Liver (tissue), 9 donors: ENCODE results near the gene LDB3. TPM values are rescaled to one million over a fixed set of nuclear protein-coding genes. Genes with fewer than 3 reads are reported as not detected.

Experiments
- DNase-seq: peaks from one replicate; pipeline ENCODE4 v3.0.0-alpha.2; 2017; ENCODE audit warnings: low spot score
- H3K27ac ChIP-seq, 2 donors: one replicate each; pipeline ENCODE4 v1.7.0; 2013; ENCODE audit warnings: inconsistent platforms in 2 of 2, low read length in 2 of 2, control low read depth in 1 of 2, low read depth in 1 of 2, mild to moderate bottlenecking in 1 of 2
- H3K27me3 ChIP-seq, 4 donors: one replicate each; pipeline versions ENCODE4 v1.6.1 to v1.7.0; 2013; ENCODE audit warnings: low read length in 3 of 4, inconsistent platforms in 1 of 4, mild to moderate bottlenecking in 1 of 4, moderate library complexity in 1 of 4; ENCODE audit not compliant: control insufficient read depth in 4 of 4, insufficient read depth in 4 of 4
- H3K36me3 ChIP-seq, 4 donors: one replicate each; pipeline versions ENCODE4 v1.6.1 to v1.7.0; 2013; ENCODE audit warnings: low read length in 3 of 4, mild to moderate bottlenecking in 3 of 4, low read depth in 1 of 4, moderate library complexity in 1 of 4; ENCODE audit not compliant: control insufficient read depth in 4 of 4, insufficient read depth in 3 of 4
- H3K4me1 ChIP-seq, 4 donors: one replicate each; pipeline versions ENCODE4 v1.6.1 to v1.7.0; 2013; ENCODE audit warnings: low read length in 3 of 4, mild to moderate bottlenecking in 3 of 4, moderate library complexity in 1 of 4; ENCODE audit not compliant: control insufficient read depth in 4 of 4, insufficient read depth in 4 of 4
- H3K4me3 ChIP-seq, 3 donors: one replicate each; pipeline versions ENCODE4 v1.6.1 to v1.7.0; 2013; ENCODE audit warnings: low read length in 3 of 3, control low read depth in 1 of 3, low read depth in 1 of 3, mild to moderate bottlenecking in 1 of 3
- H3K9ac ChIP-seq, 2 donors: one replicate each; pipeline ENCODE4 v1.7.0; 2013; ENCODE audit warnings: low read length in 2 of 2, mild to moderate bottlenecking in 2 of 2, moderate library complexity in 2 of 2, control low read depth in 1 of 2, low read depth in 1 of 2
- H3K9me3 ChIP-seq, 4 donors: one replicate each; pipeline versions ENCODE4 v1.6.1 to v1.7.0; 2013; ENCODE audit warnings: low read length in 3 of 4; ENCODE audit not compliant: control insufficient read depth in 4 of 4
- ATF3 ChIP-seq: IDR thresholded peaks from 2 replicates; pipeline ENCODE4 v1.6.1; 2016; ENCODE audit warnings: antibody characterized with exemption
- EGR1 ChIP-seq, 2 donors: IDR thresholded peaks; 2 replicates each; pipeline ENCODE4 v1.6.1; 2016 to 2018; ENCODE audit warnings: antibody characterized with exemption in 2 of 2, low read depth in 2 of 2
- FOXA1 ChIP-seq: IDR thresholded peaks from 2 replicates; pipeline ENCODE4 v1.6.1; 2016; ENCODE audit warnings: antibody characterized with exemption
- FOXA2 ChIP-seq: IDR thresholded peaks from 2 replicates; pipeline ENCODE4 v1.6.1; 2016; ENCODE audit warnings: antibody characterized with exemption
- GABPA ChIP-seq, 2 donors: IDR thresholded peaks in 1 of 2; conservative IDR thresholded peaks in 1 of 2; 2 replicates each; pipeline ENCODE4 v1.6.1; 2016; ENCODE audit warnings: antibody characterized with exemption in 2 of 2, mild to moderate bottlenecking in 1 of 2, moderate library complexity in 1 of 2
- HNF4A ChIP-seq, 2 donors: conservative IDR thresholded peaks; 2 replicates each; pipeline ENCODE4 v1.6.1; 2016; ENCODE audit warnings: antibody characterized with exemption in 2 of 2, mild to moderate bottlenecking in 2 of 2
- HNF4G ChIP-seq: IDR thresholded peaks from 2 replicates; pipeline ENCODE4 v1.6.1; 2016; ENCODE audit warnings: antibody characterized with exemption
- JUND ChIP-seq, 2 donors: IDR thresholded peaks; 2 replicates each; pipeline ENCODE4 v1.6.1; 2016; ENCODE audit warnings: antibody characterized with exemption in 2 of 2
- NR2F2 ChIP-seq: IDR thresholded peaks from 2 replicates; pipeline ENCODE4 v1.6.1; 2016; ENCODE audit warnings: antibody characterized with exemption
- RAD21 ChIP-seq, 2 donors: IDR thresholded peaks; 2 replicates each; pipeline ENCODE4 v1.6.1; 2016; ENCODE audit warnings: antibody characterized with exemption in 2 of 2, mild to moderate bottlenecking in 2 of 2
- REST ChIP-seq: IDR thresholded peaks from 2 replicates; pipeline ENCODE4 v1.6.1; 2016; ENCODE audit warnings: antibody characterized with exemption, mild to moderate bottlenecking
- RXRA ChIP-seq, 2 donors: IDR thresholded peaks; 2 replicates each; pipeline ENCODE4 v1.6.1; 2017 to 2018; ENCODE audit warnings: antibody characterized with exemption in 2 of 2, mild to moderate bottlenecking in 1 of 2
- SP1 ChIP-seq: IDR thresholded peaks from 2 replicates; pipeline ENCODE4 v1.6.1; 2018; ENCODE audit warnings: antibody characterized with exemption, mild to moderate bottlenecking
- TAF1 ChIP-seq: conservative IDR thresholded peaks from 2 replicates; pipeline ENCODE4 v1.6.1; 2016; ENCODE audit warnings: antibody characterized with exemption, mild to moderate bottlenecking
- YY1 ChIP-seq: IDR thresholded peaks from 2 replicates; pipeline ENCODE4 v1.6.1; 2016; ENCODE audit warnings: antibody characterized with exemption, mild to moderate bottlenecking
- WGBS: extraction: QIAGEN DNeasy Blood & Tissue Kit; methylation state at CpG from one replicate; pipeline ENCODE4 v1.1.7; 2013; 5-methylcytosine and 5-hydroxymethylcytosine counted together
- polyA plus RNA-seq, 2 donors: library from polyadenylated mRNA; stranded (reverse) in 1 of 2; unstranded in 1 of 2; fragments of 200-250 nt in 1 of 2; fragments of >200 nt in 1 of 2; fragmentation: Nextera tagmentation in 1 of 2; extraction: Ambion mirVana in 1 of 2; gene quantifications; one replicate each; pipeline versions ENCODE4 v1.2.1 to v1.2.3, GENCODE V29; 2013 to 2015
- total RNA-seq, 2 donors: library from RNA; depleted of rRNA; stranded (reverse); fragments of >200 nt; gene quantifications; one replicate each; pipeline ENCODE4 v1.2.3, GENCODE V29; 2014
- TF ChIP-seq, protein P1 (sequence below): IDR thresholded peaks from 2 replicates; pipeline ENCODE4 v1.6.1; 2016; ENCODE audit warnings: antibody characterized with exemption
- TF ChIP-seq, protein P2 (sequence below): IDR thresholded peaks from 2 replicates; pipeline ENCODE4 v1.6.1; 2016; ENCODE audit warnings: antibody characterized with exemption
- donor health status: healthy.
- donor health status: healthy.
- donor health status: healthy.
- donor health status: healthy.
- donor health status: healthy.

LDB3 gene
- total and polyA plus RNA-seq, 4 donors, result 0.09 to 0.42 (median 0.15) TPM; not detected in 1

DNA sequence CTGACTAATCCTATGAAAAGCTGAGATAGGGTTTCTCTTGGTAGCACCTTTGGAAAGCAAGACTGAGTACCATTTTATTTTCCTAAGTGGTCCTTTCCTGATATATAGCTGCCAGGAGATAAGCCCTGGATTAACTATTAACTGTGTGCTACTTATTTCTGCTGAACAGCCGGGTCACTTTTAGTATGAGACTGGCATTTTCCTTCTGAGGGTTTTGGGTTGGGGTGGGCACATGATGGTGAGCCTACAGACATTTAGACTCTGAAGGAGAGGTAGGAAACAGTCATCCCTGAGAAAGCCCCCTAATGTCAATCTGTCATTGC lies 58.3 kb downstream of the LDB3 start:
- TF ChIP-seq EGR1 (IDR thresholded peaks at IDR 0.05; ENCODE audit: low read depth in 2 of 2) (no peak), REST (no peak), HNF4A (conservative IDR thresholded peaks at IDR 0.05) (no peak), JUND (IDR thresholded peaks at IDR 0.05) (no peak), RAD21 (IDR thresholded peaks at IDR 0.05) (no peak), SP1 (no peak), GABPA (IDR thresholded peaks at IDR 0.05 in 1 of 2, conservative IDR thresholded peaks at IDR 0.05 in 1 of 2) (no peak), YY1 (no peak), ATF3 (no peak), HNF4G (no peak), RXRA (IDR thresholded peaks at IDR 0.05) (no peak), TAF1 (no peak), FOXA1 (no peak), NR2F2 (no peak), FOXA2 (no peak)
- TF ChIP-seq, protein P1, sequence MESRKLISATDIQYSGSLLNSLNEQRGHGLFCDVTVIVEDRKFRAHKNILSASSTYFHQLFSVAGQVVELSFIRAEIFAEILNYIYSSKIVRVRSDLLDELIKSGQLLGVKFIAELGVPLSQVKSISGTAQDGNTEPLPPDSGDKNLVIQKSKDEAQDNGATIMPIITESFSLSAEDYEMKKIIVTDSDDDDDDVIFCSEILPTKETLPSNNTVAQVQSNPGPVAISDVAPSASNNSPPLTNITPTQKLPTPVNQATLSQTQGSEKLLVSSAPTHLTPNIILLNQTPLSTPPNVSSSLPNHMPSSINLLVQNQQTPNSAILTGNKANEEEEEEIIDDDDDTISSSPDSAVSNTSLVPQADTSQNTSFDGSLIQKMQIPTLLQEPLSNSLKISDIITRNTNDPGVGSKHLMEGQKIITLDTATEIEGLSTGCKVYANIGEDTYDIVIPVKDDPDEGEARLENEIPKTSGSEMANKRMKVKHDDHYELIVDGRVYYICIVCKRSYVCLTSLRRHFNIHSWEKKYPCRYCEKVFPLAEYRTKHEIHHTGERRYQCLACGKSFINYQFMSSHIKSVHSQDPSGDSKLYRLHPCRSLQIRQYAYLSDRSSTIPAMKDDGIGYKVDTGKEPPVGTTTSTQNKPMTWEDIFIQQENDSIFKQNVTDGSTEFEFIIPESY, result no peak
- TF ChIP-seq, protein P2, sequence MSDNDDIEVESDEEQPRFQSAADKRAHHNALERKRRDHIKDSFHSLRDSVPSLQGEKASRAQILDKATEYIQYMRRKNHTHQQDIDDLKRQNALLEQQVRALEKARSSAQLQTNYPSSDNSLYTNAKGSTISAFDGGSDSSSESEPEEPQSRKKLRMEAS, result no peak
- Histone ChIP-seq H3K36me3 (no peaks in the 10 kb centered on the region), H3K4me3 (no peak overlapping the region), H3K9ac (no peak overlapping the region), H3K27me3 (no peaks in the 10 kb centered on the region), H3K9me3 (no peaks in the 10 kb centered on the region), H3K4me1 (peaks cover 7 to 16% (median 12%) of the 10 kb centered on the region in 4 donors), H3K27ac (no peak overlapping the region)
- DNase-seq, result no peak
- 40% methylated on average over 1 of the region's 1 CpG for WGBS

- no peak overlapping the region for H3K4me3 ChIP-seq
- no peak overlapping the region for H3K27ac ChIP-seq
- TF ChIP-seq HNF4A (conservative IDR thresholded peaks at IDR 0.05) (no peak), TAF1 (no peak), NR2F2 (no peak), HNF4G (no peak), YY1 (no peak), SP1 (no peak), RAD21 (IDR thresholded peaks at IDR 0.05) (no peak)
- TF ChIP-seq, protein P2, result no peak
- no peak for DNase-seq
- H3K36me3 ChIP-seq, result no peaks in the 10 kb centered on the region
- whole genome bisulfite sequencing, result 89% methylated on average over 6 of the region's 6 CpGs
- H3K9me3 ChIP-seq, result no peaks in the 10 kb centered on the region
- H3K27me3 ChIP-seq, result no peaks in the 10 kb centered on the region
- no peak overlapping the region for H3K9ac ChIP-seq
- H3K4me1 ChIP-seq, result peaks cover 7 to 22% (median 17%) of the 10 kb centered on the region in 4 donors
These were observed 59.2 kb downstream of the LDB3 start for GRCh38 chr10:86727470-86727869.
